OCI-LY3 (cell line): ENCODE results near the gene LSM14A.
A peak's percentile ranks its signal among the peaks of the same experiment; 100 is the strongest.
"Not testable (repeated sequence)": the region's sequence is repeated elsewhere in the genome, so short reads cannot be mapped to it uniquely, and the experiment has no call there.

ENCODE experiments used
- H2AFZ ChIP-seq: fragments of 200-600, 300-600 bp; shearing (Covaris generic); 2 replicates; pipeline ENCODE4 v1.6.0; 2014; ENCODE audit warnings: antibody characterized with exemption, low read depth, low read length
- H3K27ac ChIP-seq: fragments of 200-600, 300-600 bp; sonication (generic); 2 replicates; pipeline ENCODE4 v1.5.1; 2014; ENCODE audit warnings: mild to moderate bottlenecking, low read length, moderate library complexity, mixed read lengths
- H3K27me3 ChIP-seq: fragments of 200-600, 300-600 bp; sonication (generic); 2 replicates; pipeline ENCODE4 v1.6.1; 2014; ENCODE audit warnings: low read depth, low read length, mixed read lengths
- H3K36me3 ChIP-seq: fragments of 200-600, 300-600 bp; sonication (generic); replicated peaks from 2 replicates; pipeline ENCODE3; 2014; ENCODE audit warnings: low read depth, low read length, mixed read lengths
- H3K4me1 ChIP-seq: fragments of 300-600, 200-600 bp; sonication (generic); 2 replicates; pipeline ENCODE4 v1.6.1; 2014; ENCODE audit warnings: low read length, mixed read lengths
- H3K4me2 ChIP-seq: fragments of 200-600, 300-600 bp; sonication (generic); 2 replicates; pipeline ENCODE4 v1.6.1; 2014; ENCODE audit warnings: low read length, mixed read lengths
- H3K4me3 ChIP-seq: fragments of 300-600, 200-600 bp; sonication (generic); 2 replicates; pipeline ENCODE4 v1.5.1; 2014; ENCODE audit warnings: antibody characterized with exemption, mild to moderate bottlenecking, low read length, moderate library complexity
- H3K79me2 ChIP-seq: fragments of 300-600, 200-600 bp; shearing (Covaris generic); 2 replicates; pipeline ENCODE4 v1.6.1; 2014; ENCODE audit warnings: mild to moderate bottlenecking, low read length, mixed read lengths
- H3K9ac ChIP-seq: fragments of 300-600, 200-600 bp; shearing (Covaris generic); 2 replicates; pipeline ENCODE4 v1.6.0; 2014; ENCODE audit warnings: mild to moderate bottlenecking, low read length, moderate library complexity
- H3K9me3 ChIP-seq: fragments of 200-600, 300-600 bp; shearing (Covaris generic); 2 replicates; pipeline ENCODE4 v1.6.1; 2014; ENCODE audit warnings: low read length, mixed read lengths; ENCODE audit not compliant: insufficient read depth
- H4K20me1 ChIP-seq: fragments of 200-600, 300-600 bp; sonication (generic); 2 replicates; pipeline ENCODE4 v1.6.1; 2016; ENCODE audit warnings: low read length, mixed read lengths; ENCODE audit not compliant: insufficient read depth
- CTCF ChIP-seq: fragments of 200-600, 300-600 bp; sonication (generic); IDR thresholded peaks from 2 replicates; pipeline ENCODE4 v1.5.1; 2014; ENCODE audit warnings: antibody characterized with exemption, low read length, low read depth
- EZH2phosphoT487 ChIP-seq: fragments of 200-600 bp; shearing (Covaris generic); IDR thresholded peaks from 2 replicates; pipeline ENCODE4 v1.6.1; 2018; ENCODE audit warnings: antibody characterized with exemption, mixed run types, low read depth

The LSM14A gene

GRCh38 chr19:34173193-34173956, 1.1 kb downstream of the LSM14A start:
- TF ChIP-seq CTCF, result no peak
- TF ChIP-seq EZH2phosphoT487, result no peak; the same call in 1 of the 2 replicates
- Histone ChIP-seq H3K79me2 (peaks cover 67% of the 10 kb centered on the region), H3K9me3 (no peaks in the 10 kb centered on the region), H3K4me2 (peak overlapping the region; percentile 78), H3K27ac (peak overlapping the region; percentile 88), H3K4me3 (peak overlapping the region; percentile 83), H3K9ac (peak overlapping the region; percentile 92), H3K36me3 (peaks cover 12% of the 10 kb centered on the region), H4K20me1 (peaks cover 44% of the 10 kb centered on the region), H2AFZ (no peak overlapping the region; the same call in 1 of the 2 replicates), H3K27me3 (0 out of 2 replicates have a peak, but pooled peaks cover 2% of the 10 kb centered on the region), H3K4me1 (peaks cover 56% of the 10 kb centered on the region)

GRCh38 chr19:34175173-34175572, 2.9 kb downstream of the LSM14A start:
- H3K9me3 ChIP-seq, H3K27me3 ChIP-seq, H2AFZ ChIP-seq, H3K27ac ChIP-seq, H3K9ac ChIP-seq, H3K4me3 ChIP-seq: not testable (repeated sequence)
- peaks cover 58% of the 10 kb centered on the region for H3K4me1 ChIP-seq
- H3K79me2 ChIP-seq, result peaks cover 85% of the 10 kb centered on the region
- H3K36me3 ChIP-seq, result peaks cover 22% of the 10 kb centered on the region
- H3K4me2 ChIP-seq, result peak overlapping the region; percentile 78; the same call in 1 of the 2 replicates
- H4K20me1 ChIP-seq, result peaks cover 62% of the 10 kb centered on the region

- Histone ChIP-seq H4K20me1 (peaks cover 76% of the 10 kb centered on the region), H3K9me3 (no peaks in the 10 kb centered on the region), H3K4me2 (peak overlapping the region; percentile 29), H2AFZ (no peak overlapping the region), H3K9ac (no peak overlapping the region; the same call in 1 of the 2 replicates), H3K4me1 (peaks cover 54% of the 10 kb centered on the region), H3K4me3 (peak overlapping the region; percentile 15), H3K27ac (no peak overlapping the region), H3K79me2 (peaks cover 99% of the 10 kb centered on the region), H3K27me3 (no peaks in the 10 kb centered on the region), H3K36me3 (peaks cover 35% of the 10 kb centered on the region)
- TF ChIP-seq CTCF (no peak), EZH2phosphoT487 (no peak)
Measured at GRCh38 chr19:34176581-34176980, 4.3 kb downstream of the LSM14A start.

GRCh38 chr19:34178274-34178610, 5.9 kb downstream of the LSM14A start:
- H3K27ac ChIP-seq, result no peak overlapping the region
- no peak overlapping the region for H3K4me3 ChIP-seq
- peaks cover 54% of the 10 kb centered on the region for H3K4me1 ChIP-seq
- H3K36me3 ChIP-seq, result peaks cover 42% of the 10 kb centered on the region
- no peaks in the 10 kb centered on the region for H3K27me3 ChIP-seq
- H2AFZ ChIP-seq, result no peak overlapping the region
- H3K4me2 ChIP-seq, result peak overlapping the region; percentile 0; the same call in 1 of the 2 replicates
- H3K9me3 ChIP-seq, result no peaks in the 10 kb centered on the region
- TF ChIP-seq EZH2phosphoT487, result no peak
- TF ChIP-seq CTCF, result no peak
- peaks cover 100% of the 10 kb centered on the region for H3K79me2 ChIP-seq
- peaks cover 93% of the 10 kb centered on the region for H4K20me1 ChIP-seq
- H3K9ac ChIP-seq, result no peak overlapping the region
